Measurements from ENCODE around the gene PMF1.

PMF1 gene

GRCh38 chr1:156268336-156268735 is 55.5 kb downstream of the PMF1 start:
- DNase-seq (ENCODE audit: low spot score): no peak
- POLR2A ChIA-PET (ENCODE audit: low non-redundant PET): no interaction called here
- CTCF ChIA-PET: no interaction called here
- no peak for TF ChIP-seq CTCF (conservative IDR thresholded peaks at IDR 0.05; ENCODE audit: low read depth)
- H3K27ac ChIP-seq: no peak overlapping the region; the same call in 1 of the 2 replicates

GRCh38 chr1:156270314-156270713 is 57.5 kb downstream of the PMF1 start:
- no peak overlapping the region for H3K27ac ChIP-seq
- ChIA-PET POLR2A (ENCODE audit: low non-redundant PET) (no interaction called here), CTCF (no interaction called here)
- TF ChIP-seq CTCF (conservative IDR thresholded peaks at IDR 0.05; ENCODE audit: low read depth): no peak
- DNase-seq (ENCODE audit: low spot score): no peak

GRCh38 chr1:156276532-156276931 is 63.7 kb downstream of the PMF1 start:
- DNase-seq (ENCODE audit: low spot score): no peak
- POLR2A ChIA-PET (ENCODE audit: low non-redundant PET): no interaction called here
- CTCF ChIA-PET: interaction anchor here (1.1 kb wide), 1 partner anchor 14 kb away, joined by 3 read pairs; no protein-coding TSS in a partner anchor
- no peak for TF ChIP-seq CTCF (conservative IDR thresholded peaks at IDR 0.05; ENCODE audit: low read depth)
- peak overlapping the region; percentile 68 for H3K27ac ChIP-seq

GRCh38 chr1:156276966-156277381 is 64.2 kb downstream of the PMF1 start:
- H3K27ac ChIP-seq: peak overlapping the region; percentile 68
- ChIA-PET CTCF (interaction anchor here (1.1 kb wide), 1 partner anchor 15 kb away, joined by 3 read pairs; no protein-coding TSS in a partner anchor), POLR2A (ENCODE audit: low non-redundant PET) (no interaction called here)
- TF ChIP-seq CTCF (conservative IDR thresholded peaks at IDR 0.05; ENCODE audit: low read depth): no peak
- DNase-seq (ENCODE audit: low spot score): no peak

GRCh38 chr1:156279837-156280236 is 67.0 kb downstream of the PMF1 start:
- POLR2A ChIA-PET (ENCODE audit: low non-redundant PET): no interaction called here
- TF ChIP-seq CTCF (conservative IDR thresholded peaks at IDR 0.05; ENCODE audit: low read depth): no peak
- no peak overlapping the region for H3K27ac ChIP-seq
- no peak for DNase-seq (ENCODE audit: low spot score)
- CTCF ChIA-PET: no interaction called here

- POLR2A ChIA-PET (ENCODE audit: low non-redundant PET): interaction anchor here (0.6 kb wide), 1 partner anchor 19 kb away, joined by 5 read pairs; no protein-coding TSS in a partner anchor
- no peak for TF ChIP-seq CTCF (conservative IDR thresholded peaks at IDR 0.05; ENCODE audit: low read depth)
- DNase-seq (ENCODE audit: low spot score): no peak
- H3K27ac ChIP-seq: peak overlapping the region; percentile 88
- CTCF ChIA-PET: interaction anchor here (0.6 to 1.9 kb wide), 3 partner anchors 38 to 377 kb away, joined by 3 to 7 read pairs (median 3); no protein-coding TSS in a partner anchor
Observed at GRCh38 chr1:156281281-156281680, 68.5 kb downstream of the PMF1 start.

All from RWPE1 (cell line).